OCI-LY3 (cell line): Measurements from ENCODE around the gene IMPG2.

Source experiments
- EZH2phosphoT487 ChIP-seq: fragments of 200-600 bp; shearing (Covaris generic); IDR thresholded peaks from 2 replicates; pipeline ENCODE4 v1.6.1; 2018; ENCODE audit warnings: antibody characterized with exemption, mixed run types, low read depth
- TF ChIP-seq, protein P1 (sequence below): fragments of 200-600, 300-600 bp; sonication (generic); IDR thresholded peaks from 2 replicates; pipeline ENCODE4 v1.5.1; 2014; ENCODE audit warnings: antibody characterized with exemption, low read length, low read depth

DNA sequence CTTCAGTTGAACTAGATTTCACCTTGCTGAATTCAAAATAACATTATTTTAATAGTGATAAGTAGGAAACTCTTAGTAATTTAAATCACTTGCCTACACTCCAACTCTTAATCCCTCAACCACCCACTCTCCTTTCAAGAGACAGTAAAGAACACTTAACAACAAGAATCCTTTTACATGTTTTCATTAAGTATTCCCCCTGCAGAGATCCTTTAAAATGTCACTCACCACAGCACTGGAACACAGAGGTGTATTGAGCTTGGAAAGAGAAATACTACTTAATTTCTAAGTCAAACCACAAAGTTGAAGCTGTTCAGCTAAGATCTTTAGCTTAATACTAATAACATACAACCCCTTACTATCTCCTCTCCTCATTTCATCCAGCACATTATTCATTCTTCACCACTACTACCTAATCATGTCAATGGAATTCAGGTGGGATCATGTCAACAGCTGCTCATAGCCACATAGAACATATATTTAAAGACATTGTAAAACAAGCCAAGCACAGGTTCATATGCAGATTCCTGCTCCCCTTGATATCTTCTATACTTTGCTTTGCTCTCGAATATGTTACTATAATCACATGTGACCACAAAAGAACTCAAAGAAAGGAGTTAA is 40.5 kb downstream of the IMPG2 start:
- TF ChIP-seq, protein P1, sequence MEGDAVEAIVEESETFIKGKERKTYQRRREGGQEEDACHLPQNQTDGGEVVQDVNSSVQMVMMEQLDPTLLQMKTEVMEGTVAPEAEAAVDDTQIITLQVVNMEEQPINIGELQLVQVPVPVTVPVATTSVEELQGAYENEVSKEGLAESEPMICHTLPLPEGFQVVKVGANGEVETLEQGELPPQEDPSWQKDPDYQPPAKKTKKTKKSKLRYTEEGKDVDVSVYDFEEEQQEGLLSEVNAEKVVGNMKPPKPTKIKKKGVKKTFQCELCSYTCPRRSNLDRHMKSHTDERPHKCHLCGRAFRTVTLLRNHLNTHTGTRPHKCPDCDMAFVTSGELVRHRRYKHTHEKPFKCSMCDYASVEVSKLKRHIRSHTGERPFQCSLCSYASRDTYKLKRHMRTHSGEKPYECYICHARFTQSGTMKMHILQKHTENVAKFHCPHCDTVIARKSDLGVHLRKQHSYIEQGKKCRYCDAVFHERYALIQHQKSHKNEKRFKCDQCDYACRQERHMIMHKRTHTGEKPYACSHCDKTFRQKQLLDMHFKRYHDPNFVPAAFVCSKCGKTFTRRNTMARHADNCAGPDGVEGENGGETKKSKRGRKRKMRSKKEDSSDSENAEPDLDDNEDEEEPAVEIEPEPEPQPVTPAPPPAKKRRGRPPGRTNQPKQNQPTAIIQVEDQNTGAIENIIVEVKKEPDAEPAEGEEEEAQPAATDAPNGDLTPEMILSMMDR, result no peak
- TF ChIP-seq EZH2phosphoT487, result no peak
